Measurements from ENCODE around the gene POLR1E.

The POLR1E gene

DNA sequence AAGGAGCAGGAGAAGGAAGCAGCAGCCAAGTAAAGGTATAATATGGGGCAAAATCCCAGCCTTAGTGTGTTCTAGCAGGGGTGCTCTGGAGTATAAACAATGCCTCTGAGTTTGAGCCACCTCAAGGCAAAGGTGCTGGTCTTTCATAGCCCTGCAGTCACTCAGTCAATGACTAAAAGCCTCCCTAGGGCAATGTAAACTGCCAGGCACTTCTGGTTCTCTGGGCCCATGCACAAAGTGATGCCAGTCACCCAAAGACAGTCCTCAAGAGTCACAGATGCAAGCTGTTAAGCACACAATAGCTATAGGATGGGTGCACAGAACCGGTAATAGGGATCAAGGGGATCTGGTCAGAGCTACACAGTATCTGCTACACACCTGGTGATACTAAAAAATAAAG is 33.1 kb upstream of the POLR1E start:
- H3K4me3 ChIP-seq (ENCODE audit: low read depth, low read length): no peak overlapping the region
- TF ChIP-seq, protein P1, sequence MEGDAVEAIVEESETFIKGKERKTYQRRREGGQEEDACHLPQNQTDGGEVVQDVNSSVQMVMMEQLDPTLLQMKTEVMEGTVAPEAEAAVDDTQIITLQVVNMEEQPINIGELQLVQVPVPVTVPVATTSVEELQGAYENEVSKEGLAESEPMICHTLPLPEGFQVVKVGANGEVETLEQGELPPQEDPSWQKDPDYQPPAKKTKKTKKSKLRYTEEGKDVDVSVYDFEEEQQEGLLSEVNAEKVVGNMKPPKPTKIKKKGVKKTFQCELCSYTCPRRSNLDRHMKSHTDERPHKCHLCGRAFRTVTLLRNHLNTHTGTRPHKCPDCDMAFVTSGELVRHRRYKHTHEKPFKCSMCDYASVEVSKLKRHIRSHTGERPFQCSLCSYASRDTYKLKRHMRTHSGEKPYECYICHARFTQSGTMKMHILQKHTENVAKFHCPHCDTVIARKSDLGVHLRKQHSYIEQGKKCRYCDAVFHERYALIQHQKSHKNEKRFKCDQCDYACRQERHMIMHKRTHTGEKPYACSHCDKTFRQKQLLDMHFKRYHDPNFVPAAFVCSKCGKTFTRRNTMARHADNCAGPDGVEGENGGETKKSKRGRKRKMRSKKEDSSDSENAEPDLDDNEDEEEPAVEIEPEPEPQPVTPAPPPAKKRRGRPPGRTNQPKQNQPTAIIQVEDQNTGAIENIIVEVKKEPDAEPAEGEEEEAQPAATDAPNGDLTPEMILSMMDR (IDR thresholded peaks at IDR 0.05; ENCODE audit: borderline replicate concordance, insufficient read depth, low read depth, low read length): no peak

DNA sequence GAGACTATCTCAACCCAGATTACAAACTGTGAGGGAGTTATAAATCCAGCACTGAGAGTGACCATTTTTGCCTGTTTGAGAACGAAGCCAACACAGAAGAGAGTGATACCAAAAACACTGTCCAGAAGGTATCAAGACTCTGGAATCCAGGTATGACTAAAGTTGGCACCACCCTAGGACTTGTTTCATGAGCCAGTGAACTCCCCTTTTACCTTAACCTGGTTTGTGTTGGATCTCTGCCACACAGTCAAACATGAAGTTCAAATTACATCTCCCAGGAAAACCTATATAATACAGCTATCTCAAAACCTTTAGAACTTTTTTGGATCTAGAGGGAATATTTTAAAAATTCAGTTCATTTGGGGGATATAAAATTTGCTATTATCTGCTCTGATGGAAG is 31.9 kb upstream of the POLR1E start:
- TF ChIP-seq, protein P1 (IDR thresholded peaks at IDR 0.05; ENCODE audit: borderline replicate concordance, insufficient read depth, low read depth, low read length): no peak
- no peak overlapping the region for H3K4me3 ChIP-seq (ENCODE audit: low read depth, low read length)

DNA sequence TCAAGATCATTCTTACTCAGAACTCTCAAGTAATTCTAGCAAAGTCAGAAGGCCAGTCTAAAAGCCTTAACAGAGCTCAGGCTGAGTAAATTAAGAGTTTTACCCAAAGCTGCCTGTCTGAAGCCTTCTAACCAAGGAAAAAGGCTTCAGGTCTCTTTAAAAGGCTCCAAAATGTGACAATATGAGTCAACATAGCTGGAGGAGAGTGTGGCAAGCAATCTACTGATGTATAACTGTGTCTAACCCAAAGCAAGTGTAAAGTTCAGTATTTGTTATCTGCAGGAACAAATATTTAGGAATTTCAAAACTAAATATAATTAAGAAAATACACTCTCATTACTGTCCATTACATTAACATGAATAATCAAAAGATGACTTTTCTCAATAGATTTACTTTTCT is 31.5 kb upstream of the POLR1E start:
- H3K4me3 ChIP-seq (ENCODE audit: low read depth, low read length): no peak overlapping the region
- TF ChIP-seq, protein P1 (IDR thresholded peaks at IDR 0.05; ENCODE audit: borderline replicate concordance, insufficient read depth, low read depth, low read length): no peak

DNA sequence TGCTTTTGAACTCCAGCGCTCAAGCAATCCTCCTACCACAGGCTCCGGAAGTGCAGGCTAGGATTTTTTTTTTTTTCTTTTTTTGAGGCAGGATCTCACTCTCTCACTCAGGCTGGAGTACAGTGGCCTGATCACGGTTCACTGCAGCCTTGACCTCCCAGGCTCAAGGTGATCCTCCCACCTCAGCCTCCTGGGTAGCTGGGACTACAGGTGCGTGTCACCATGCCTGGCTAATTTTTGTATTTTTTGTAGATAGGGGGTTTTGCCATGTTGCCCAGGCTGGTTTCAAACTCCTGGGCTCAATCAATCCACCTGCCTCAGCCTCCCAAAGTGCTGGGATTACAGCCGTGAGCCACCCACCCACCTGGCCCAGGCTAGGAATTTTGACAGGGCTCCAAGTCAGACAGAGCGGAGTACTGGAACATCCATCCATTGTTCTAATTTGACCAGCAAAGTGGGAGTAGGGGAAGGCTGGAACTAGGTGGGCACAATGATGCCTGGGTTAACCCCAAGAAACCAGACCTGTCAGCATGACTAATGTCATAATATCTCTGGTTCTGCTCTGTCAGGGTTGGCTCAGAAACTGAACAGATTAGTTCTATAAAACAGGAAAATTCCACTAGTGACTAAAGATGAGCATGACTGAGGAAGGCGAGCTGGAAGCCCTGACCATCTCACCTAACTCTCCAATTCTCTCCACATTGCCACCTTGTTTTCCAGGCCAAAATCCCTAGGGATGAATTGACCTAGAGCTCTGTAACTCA is 29.7 kb upstream of the POLR1E start:
- no peak overlapping the region for H3K4me3 ChIP-seq (ENCODE audit: low read depth, low read length)
- TF ChIP-seq, protein P1 (IDR thresholded peaks at IDR 0.05; ENCODE audit: borderline replicate concordance, insufficient read depth, low read depth, low read length): no peak

DNA sequence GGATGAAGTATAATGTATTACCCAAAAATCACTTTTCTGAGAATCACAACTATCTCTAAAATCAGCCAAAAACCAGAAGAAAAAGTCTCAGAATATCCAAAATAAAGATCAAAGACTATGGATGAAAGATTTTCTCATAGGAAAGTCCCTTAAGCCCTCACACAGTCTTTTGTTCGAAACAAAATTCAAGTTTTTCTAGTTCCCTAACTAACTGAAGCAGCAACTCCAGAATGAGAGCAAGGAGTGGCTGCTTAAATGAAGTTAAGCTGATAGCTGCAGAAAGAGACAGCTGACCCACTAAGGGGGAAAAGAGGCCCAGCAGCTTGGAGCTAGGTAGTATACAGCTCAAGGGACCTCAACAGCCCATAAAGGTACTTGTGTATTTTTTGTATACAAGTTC is 28.9 kb upstream of the POLR1E start:
- TF ChIP-seq, protein P1 (IDR thresholded peaks at IDR 0.05; ENCODE audit: borderline replicate concordance, insufficient read depth, low read depth, low read length): no peak
- no peak overlapping the region for H3K4me3 ChIP-seq (ENCODE audit: low read depth, low read length)

DNA sequence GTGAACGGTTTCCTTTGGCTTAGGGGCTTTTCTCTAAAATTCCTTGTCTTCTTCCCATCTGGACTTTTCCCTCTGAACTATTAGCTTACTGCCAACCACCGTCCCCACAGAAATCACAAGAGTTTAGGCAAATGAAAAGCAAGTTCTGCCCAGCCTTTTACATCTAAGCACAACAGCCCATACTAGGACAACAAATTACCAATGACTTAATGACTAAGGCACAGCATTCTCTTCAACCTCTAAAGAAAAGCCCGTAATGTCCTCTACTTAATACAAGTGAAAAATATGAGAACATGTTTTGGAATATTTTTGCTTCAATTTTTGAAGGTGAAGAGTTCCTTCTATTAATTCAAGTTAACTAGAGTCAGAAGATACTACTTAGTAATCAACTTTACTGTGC is 21.7 kb upstream of the POLR1E start:
- TF ChIP-seq, protein P1 (IDR thresholded peaks at IDR 0.05; ENCODE audit: borderline replicate concordance, insufficient read depth, low read depth, low read length): no peak
- peak overlapping the region; percentile 92 for H3K4me3 ChIP-seq (ENCODE audit: low read depth, low read length)

Data from GM12875 (cell line).